ENCODE results near the gene ANAPC16.
"Not testable (repeated sequence)": the region's sequence is repeated elsewhere in the genome, so short reads cannot be mapped to it uniquely, and the experiment has no call there.

ANAPC16 gene

DNA sequence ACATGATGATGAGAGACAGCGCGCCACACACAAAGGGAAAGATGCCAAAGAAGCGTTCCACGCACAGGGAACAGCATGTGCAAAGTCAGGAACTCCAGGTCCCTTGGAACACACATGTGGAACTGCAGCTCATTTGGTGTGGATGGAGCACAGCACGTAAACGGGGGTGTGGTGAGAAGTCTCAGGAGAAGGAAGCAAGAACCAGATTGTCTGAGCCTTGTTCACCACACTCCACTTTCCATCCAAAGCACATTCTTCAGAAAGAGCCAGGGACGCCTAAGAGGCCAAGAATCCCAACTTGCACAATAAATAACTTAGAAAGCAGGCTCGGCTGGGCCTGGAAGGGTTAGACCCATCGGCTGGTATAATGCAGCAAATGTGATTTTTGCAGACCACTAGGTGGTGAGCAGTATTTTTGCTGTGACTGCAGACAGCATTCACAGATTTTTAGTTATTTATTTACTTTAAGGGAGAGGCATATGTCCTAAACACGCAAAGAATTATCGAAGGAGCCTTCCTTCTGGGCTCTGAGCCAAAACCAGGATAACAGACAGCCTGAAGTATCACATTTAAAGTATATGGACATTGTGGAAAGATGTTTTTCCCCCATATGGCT lies 28.1 kb downstream of the ANAPC16 start:
- DNase-seq (ENCODE audit: low spot score) = no peak

DNA sequence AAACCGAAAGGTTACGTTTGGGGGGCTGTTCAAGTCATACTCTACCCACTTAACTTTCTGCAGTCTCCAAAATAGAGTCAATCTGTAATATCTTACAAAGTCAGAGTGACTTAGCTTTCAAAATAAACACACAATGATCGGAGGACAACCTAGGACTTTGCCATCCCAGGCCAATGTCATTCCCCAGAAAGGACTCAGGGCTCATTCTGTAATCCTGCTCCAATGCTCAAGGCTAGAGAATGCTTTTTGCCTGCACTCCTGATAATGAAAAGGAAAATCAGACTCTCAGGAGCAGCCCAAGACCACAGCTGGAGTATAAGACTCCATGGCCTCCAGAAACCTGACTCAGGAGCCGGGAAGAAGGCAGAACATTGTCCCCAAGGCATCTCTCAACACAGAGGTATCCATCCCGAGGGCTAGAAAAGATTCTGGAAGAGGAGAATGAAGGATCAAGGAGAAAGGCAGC lies 28.8 kb downstream of the ANAPC16 start:
- no peak for DNase-seq (ENCODE audit: low spot score)

DNA sequence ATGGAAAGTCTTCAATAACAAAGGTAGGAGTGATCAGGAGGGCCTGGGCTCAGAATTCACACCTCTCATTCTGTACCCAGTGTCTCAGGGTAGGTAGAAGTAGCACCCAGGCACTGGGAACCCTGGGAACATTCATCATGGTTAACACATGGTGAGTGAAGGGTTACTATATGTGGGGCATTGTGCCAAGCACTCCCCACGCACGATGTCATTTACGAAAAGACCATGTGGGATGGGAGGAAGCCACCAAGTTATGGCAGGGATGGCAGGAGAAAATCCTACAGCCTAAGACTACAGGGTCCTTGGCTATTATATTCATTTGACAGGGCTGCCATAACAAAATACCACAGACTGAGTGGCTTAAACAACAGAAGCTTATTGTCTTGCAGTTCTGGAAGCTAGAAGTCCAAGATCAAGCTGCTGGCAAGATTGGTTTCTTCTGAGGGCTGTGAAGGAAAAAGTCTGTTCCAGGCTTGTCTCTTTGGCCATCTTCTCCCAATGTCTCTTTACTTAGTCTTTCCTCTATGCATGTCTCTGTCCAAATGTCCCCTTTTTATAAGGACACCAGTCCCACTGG lies 30.2 kb downstream of the ANAPC16 start:
- DNase-seq (ENCODE audit: low spot score) = no peak

GRCh38 chr10:72248468-72249151 lies 32.8 kb downstream of the ANAPC16 start:
- DNase-seq (ENCODE audit: low spot score) = peak; percentile 83

DNA sequence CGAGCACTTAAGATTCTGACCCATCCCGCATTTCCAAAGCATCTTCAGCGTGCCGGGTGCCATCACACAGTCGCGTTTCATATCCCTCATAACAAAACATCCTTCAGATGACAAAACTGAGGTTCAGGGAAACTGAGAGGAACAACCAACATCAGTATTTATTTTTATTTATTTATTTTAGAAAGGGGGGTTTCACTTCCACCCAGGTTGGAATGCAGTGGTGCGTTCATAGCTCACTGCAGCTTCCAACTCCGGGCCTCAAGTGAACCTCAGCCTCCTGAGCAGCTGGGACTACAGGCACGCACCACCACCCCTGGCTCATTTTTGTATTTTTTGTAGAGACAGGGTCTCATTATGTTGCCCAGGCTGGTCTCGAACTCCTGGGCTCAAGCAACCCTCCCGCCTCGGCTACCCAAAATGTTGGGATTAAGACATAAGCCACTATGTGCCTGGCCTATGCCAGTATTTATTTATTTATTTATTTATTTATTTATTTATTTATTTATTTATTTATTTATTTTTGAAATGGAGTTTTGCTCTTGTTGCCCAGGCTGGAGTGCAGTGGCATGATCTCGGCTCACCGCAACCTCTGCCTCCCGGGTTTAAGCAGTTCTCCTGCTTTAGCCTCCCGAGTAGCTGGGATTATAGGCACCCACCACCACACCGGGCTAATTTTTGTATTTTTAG lies 33.5 kb downstream of the ANAPC16 start:
- DNase-seq (ENCODE audit: low spot score) = not testable (repeated sequence)

- no peak for DNase-seq (ENCODE audit: low spot score)
These were observed 34.9 kb downstream of the ANAPC16 start for GRCh38 chr10:72250666-72251065.

- DNase-seq (ENCODE audit: low spot score) = no peak
These were observed 35.8 kb downstream of the ANAPC16 start for GRCh38 chr10:72251635-72252034.

DNA sequence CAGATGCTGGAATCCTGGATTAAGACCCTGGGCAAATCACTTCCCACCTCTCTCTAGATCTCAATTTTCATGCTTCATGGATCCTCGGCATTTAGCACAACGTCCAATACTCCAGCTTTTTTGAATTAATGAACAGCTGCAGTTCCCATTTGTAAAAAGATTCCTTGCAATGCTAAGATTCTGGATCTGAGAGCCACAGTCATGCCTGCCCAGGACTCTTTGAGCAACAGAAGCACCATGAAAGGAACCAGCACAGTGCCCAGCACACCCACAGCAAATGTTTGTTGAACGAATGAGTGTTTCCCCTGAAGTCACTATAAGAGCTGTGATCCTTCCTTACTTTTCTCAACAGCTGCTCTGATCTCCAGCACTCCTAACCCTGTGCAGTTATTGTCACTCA lies 37.2 kb downstream of the ANAPC16 start:
- DNase-seq (ENCODE audit: low spot score) = no peak

- no peak for DNase-seq (ENCODE audit: low spot score)
These were observed 37.8 kb downstream of the ANAPC16 start for GRCh38 chr10:72253578-72253977.

DNA sequence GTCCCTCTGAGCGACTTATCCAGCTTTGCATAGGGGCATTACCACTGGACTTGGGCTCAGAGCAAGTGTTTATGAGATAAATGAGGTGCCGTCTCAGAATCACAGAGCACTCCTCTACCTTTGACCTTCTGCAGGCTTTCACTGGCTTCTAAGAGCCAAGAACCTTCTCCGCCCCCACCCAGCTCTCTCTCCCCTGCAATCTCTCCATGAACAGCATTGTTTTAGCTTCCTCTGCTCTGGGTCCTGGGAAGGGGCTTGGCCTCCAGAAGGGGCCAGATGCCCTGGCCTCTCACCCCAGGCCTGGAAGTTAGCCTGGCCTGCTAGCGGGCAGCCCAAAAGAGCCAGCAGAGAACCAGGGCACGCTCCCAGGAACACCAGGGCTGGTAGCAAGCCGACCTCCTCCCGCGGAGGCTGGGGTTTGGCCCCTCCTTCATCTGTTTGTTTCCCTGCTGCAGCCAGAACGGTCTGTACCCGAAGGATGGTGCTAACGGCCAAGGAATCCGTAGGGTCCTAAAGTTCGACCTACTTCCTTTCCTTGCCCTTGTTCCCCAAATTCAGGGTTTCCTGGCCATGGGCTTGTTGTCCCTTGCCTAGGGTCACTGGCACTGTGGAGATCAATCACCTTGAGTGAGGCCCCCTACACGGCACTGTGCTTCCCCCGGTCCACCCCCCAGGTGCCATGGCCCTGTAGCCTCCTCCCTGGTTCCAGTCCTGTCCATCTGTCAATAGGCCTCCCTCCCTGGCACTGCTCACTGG lies 39.2 kb downstream of the ANAPC16 start:
- DNase-seq (ENCODE audit: low spot score) = peak; percentile 96

GRCh38 chr10:72255977-72256729 lies 40.3 kb downstream of the ANAPC16 start:
- DNase-seq (ENCODE audit: low spot score) = no peak

GRCh38 chr10:72257051-72257892 lies 41.5 kb downstream of the ANAPC16 start:
- no peak for DNase-seq (ENCODE audit: low spot score)

DNA sequence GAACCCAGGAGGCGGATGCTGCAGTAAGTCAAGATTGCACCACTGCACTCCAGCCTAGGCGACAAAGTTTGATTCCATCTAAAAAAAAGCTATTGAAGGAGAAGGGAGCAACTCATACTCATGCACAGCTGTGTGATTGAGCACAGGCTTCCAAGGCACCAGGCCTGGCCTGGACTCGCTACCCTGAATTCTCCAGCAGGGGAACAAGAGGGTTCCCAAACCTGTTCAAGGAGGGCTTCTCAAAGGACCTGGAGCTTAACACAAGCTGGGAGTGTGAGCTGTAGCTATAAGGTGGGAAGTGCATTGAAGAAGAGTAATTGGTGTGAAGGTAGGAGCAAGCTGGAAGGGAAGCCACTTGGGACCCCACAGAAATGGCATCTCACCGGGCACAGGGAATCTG lies 42.8 kb downstream of the ANAPC16 start:
- DNase-seq (ENCODE audit: low spot score) = no peak

DNA sequence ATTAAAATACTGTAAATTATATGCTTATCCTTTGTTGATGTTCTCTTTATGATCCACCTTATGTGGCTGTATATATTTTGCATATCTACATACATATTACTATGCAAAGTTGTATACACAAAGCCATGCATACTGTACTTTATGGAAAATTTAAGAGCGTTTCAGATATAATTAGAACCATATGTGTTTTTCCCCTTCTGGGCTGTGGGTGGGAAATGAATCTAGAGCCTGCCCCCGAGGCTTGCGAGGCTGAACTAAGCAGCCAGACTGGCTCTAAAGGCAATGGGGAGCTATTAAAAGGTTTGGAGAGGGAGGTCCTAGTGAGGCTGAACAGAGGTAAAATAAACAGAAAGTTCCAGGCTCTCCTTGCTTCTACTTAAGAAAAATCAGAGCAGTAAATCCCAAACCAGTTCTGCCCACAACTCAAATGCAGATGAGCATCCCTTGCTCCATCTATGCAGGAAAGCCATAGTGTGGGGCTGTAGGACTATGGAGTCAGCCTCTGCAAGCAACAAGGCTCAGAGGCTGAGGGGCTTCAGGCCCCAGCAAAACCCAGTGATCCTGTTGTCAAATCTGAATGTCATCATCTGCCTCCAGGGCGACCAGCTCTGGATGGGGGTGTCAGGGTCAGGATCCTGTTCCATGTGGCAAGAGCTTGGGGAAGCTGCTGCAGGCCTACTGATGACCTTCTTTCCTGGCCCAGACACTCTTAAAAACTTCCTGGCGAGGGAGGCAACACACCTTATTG lies 43.9 kb downstream of the ANAPC16 start:
- peak; percentile 53 for DNase-seq (ENCODE audit: low spot score)

DNA sequence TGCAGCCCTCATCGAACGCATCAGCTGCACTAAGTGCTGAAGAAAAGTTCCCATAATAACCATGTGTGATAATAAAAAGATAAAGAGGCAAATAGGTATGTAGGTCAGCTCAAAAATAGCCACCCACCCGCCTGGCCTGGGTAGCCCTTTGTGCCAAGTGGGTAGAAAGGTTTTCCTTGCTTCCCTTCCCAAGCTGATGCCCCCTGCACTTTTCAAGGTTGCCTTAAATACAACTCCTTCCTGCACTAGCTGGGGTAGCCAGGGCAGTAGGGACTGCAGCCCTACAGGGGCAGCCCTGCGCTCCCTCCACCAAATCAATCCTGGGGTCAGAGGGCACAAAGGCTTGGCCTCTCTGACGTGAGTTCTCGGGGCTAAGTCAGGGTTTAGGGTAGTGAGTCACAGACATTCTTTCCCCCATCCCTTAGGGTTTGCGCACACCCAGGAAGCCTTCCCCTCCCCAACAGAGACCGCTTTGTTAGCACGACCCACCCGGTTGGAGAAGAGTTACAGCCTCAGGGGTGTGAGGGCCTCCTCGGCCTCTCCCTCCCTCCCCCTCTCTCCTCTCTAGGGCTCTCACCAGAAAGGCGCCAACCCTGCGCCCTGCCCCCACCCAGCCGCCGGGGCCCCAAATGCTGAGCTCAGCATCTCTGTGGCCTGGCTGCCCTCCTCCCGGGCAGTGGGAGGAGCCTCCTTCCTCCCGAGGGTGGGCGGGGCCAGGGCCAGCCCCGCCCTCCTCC lies 44.6 kb downstream of the ANAPC16 start:
- DNase-seq (ENCODE audit: low spot score) = peak; percentile 87

DNA sequence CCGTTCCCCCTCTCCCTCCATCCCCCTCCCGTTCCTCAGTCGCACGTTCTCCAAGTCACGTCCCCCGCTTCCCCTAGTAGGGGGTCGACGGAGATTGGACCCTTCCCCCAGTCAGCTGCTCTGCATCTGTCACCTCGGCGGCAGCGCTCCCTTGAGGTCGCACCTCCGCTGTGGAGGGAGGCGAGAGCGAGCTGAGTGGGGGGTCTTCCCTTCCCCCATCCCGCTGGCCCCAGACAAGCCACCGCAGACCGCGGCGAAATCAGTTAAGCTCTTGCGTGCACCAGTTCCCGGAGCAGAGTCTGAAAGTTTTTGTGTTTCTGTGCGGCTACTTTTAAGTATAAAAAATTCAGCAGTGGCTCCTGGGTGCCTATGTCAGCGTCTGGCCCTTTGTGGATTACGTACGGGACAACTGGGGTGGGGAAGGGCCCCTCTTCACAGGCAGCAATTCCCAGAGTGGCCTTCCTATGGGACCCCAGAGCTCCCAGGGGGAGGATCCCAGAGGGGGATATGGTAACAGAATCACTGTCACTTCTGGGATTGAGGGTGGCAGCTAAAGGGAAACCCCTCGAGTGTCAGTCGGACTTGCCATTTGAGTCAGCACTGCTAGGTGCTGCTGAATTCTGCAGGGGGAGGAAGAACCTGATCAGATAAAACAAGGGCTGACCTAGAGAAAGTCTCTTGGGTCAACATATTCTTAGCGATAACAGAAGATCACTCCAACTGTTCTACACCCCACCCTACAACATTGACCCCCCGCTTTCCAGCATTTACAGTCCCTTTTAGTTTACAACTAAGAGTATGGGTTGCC lies 45.4 kb downstream of the ANAPC16 start:
- no peak for DNase-seq (ENCODE audit: low spot score)

DNA sequence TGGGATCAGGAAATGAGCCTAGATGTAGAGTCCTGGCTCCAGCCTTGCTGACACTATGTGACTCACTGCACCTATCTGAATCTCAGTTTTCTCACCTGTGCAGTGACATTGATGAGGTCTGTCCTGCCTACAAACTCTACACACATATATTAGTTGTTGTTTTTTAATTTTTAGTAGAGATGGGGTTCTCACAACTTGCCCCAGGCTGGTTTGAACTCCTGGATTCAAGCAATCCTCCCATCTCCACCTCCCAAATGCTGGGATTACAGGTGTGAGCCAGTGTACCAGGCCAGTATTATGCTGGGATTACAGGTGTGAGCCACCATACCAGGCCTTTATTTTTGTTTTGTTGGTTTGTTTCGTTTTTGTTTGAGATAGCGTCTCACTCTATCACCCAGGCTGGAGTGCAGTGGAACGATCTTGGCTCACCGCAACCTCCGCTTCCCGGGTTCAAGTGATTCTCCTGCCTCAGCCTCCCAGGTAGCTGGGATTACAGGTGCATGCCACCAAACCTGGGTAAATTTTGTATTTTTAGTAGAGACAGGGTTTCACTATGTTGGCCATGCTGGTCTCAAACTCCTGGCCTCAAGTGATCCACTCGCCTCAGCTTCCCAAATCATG lies 46.1 kb downstream of the ANAPC16 start:
- no peak for DNase-seq (ENCODE audit: low spot score)
